Right ventricle myocardium superior (tissue), 1 donor: ENCODE data around the gene TBC1D30. TPM values are rescaled to one million over a fixed set of nuclear protein-coding genes. Genes with fewer than 3 reads are reported as not detected.
A peak's percentile ranks its signal among the peaks of the same experiment; 100 is the strongest.
"Not testable (repeated sequence)": the region's sequence is repeated elsewhere in the genome, so short reads cannot be mapped to it uniquely, and the experiment has no call there.

Experiments
- ATAC-seq: fragments of 200-7000 bp; cut with Tn5 transposase; one replicate; pipeline ENCODE4 v1.9.1; 2020; ENCODE audit warnings: mild to moderate bottlenecking; ENCODE audit not compliant: poor library complexity
- DNase-seq: peaks from one replicate; pipeline ENCODE4 v3.0.0-alpha.2; 2020
- intact Hi-C: fragments of 100-400 bp; cut with DNase I; formaldehyde crosslinking; loops from one replicate; pipeline ENCODE4 v1.11.2; 2022
- total RNA-seq: library from RNA; stranded (reverse); fragmentation: NEBNext Ultra II Directional; extraction: Animal tissue kit (Norgen Biotek cat#: 25700); gene quantifications from one replicate; pipeline ENCODE4 v1.2.1, GENCODE V29; 2021
- donor health status: DM: no; HTN: yes; CAD: no; lungs with severe emphysema.

The TBC1D30 gene
- total RNA-seq, 1 donor from 2014 or later: 0.83 TPM

DNA sequence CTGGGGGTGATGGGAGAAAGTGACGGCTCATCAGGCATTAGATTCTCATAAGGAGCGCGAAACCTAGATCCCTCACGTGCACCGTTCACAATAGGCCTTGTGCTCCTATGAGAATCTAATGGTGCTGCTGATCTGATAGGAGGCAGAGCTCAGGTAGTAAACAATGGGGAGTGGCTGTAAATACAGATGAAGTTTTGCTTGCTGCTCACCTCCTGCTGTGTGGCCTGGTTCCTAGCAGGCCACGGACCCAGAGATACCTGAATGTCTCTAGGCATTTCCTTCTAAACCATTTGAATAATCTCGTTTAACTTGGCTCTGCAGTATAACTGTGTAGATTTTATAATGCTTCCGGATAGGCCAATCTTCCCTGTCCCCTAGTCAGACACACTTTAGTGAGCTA, 13.0 kb downstream of the TBC1D30 start:
- DNase-seq (no peak), ATAC-seq (no peak)
- intact Hi-C loops: no loop called here

GRCh38 chr12:64840119-64840518, 15.7 kb downstream of the TBC1D30 start:
- ATAC-seq (no peak), DNase-seq (no peak)
- intact Hi-C loops: no loop called here

GRCh38 chr12:64840949-64841717, 16.7 kb downstream of the TBC1D30 start:
- ATAC-seq: no peak
- DNase-seq: no peak
- intact Hi-C loops: no loop called here

GRCh38 chr12:64848409-64848808, 24.0 kb downstream of the TBC1D30 start:
- ATAC-seq, intact Hi-C loops, DNase-seq: not testable (repeated sequence)

DNA sequence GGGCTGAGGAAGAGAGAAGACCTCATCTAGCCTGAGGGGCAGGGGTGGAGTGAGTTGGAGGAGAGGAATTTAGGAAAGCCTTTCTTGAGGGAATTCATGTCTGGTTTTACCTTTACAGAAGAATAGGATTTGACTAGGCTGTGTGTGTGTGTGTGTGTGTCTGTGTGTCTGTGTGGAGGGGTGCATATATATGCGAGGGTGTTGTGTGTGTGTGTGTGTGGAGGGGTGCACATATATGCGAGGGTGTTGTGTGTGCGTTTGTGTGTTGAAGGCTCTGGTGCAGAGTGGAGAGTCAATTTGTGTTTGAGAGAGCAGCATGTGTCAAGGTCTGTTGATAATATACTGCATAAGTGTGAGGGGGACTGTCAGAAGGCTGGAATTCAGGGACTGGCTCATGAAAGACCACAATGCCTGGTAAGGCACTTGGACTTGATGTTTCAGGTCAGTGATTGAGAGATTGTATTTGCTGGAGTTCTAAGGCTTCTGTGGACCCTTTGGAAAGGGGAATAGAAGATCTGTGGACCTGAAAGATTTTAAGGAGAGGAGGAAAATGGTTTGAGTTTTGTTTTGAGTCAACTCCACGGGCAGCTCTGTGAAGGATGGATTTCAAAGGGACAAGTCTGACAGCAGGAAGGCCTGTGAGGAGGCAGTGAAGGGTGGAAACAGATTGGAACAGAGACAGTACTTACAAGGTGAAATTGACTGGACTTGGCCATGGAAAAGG, 34.6 kb downstream of the TBC1D30 start:
- DNase-seq: no peak
- no peak for ATAC-seq
- intact Hi-C loops: no loop called here

DNA sequence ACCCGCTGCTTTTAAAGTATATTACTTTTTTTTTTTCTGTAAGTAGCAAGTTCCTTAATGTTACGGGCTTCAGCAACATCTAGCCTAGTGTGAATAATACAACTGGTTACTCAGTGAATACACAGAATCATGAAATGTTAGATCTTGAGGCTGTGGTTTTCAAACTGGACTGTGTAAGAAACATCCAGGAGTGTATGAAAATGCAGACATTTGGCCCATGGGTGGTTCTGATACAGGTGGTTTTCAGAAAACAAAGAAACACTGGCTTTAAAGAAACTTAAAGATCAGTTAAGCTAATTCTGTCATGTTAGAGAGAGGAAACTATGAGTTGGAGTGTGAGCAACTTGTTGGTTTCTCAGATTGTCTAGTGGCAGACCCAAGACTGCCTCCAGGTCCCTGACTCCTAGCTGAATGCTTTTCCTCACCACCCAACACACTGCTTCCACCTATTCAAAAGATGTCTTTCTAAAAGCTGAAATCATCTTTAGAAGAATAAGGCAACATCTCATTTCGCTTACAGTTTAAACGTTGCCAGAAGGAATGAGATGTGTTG, 36.1 kb downstream of the TBC1D30 start:
- intact Hi-C loops: no loop called here
- ATAC-seq (no peak), DNase-seq (no peak)

- no peak for ATAC-seq
- DNase-seq: no peak
- intact Hi-C loops: no loop called here
Measured at GRCh38 chr12:64864319-64864718, 39.9 kb downstream of the TBC1D30 start.

- intact Hi-C loops: no loop called here
- DNase-seq: no peak
Measured at GRCh38 chr12:64875186-64875585, 50.7 kb downstream of the TBC1D30 start.

GRCh38 chr12:64876388-64877071, 52.1 kb downstream of the TBC1D30 start:
- intact Hi-C loops: no loop called here
- no peak for ATAC-seq
- no peak for DNase-seq

More at GRCh38 chr12:64875186-64875585, 50.7 kb downstream of the TBC1D30 start:
- no peak for ATAC-seq

DNA sequence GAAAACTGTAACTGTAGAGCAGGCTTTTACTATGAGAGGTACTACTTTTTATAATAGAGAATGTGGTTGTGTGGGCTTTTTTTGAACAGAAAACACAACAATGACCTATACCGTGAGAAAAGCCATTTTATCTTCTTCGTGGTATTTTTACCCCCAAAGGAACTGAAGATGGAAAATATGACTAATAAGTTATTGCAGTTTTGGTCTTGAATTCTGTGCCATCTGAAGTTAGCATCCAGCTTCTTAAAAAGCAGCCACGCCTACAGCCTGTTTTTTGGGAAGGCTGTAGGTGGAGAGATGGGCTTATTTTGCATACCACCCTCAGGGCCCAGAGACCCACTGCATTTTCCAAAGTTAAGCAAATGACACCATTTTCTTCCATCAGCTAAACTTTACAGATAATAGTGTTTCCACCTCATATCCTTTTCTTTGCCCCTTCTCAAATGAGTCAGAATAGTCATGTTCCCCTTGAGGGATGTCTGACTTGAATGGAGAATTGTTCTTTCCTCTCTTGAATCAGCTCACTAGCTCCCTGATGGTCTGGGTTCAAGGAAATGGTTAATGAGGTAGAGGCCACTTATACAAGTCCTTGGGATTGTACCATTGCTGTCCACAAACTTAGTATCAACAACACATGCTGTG, 53.0 kb downstream of the TBC1D30 start:
- intact Hi-C loops: no loop called here
- ATAC-seq (no peak), DNase-seq (no peak)

DNA sequence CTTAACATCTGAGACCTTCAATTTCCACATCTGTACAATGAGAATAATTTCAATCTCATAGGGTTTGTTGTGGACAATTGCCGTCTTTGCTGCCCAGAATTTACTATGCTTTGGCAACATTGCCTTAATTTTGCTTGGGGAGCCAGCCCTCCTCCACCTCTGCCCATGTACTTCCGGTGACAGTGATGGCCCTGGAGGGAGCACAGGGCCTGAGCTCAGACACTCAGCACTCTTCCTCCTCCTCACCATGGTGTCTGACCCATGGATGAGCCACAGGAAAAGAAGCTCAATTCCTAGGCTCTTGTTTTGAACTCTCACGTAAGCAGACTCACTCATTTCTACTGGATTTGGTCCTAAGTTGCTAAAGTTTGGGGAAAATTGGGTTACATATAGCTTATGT, 58.2 kb downstream of the TBC1D30 start:
- ATAC-seq: no peak
- no peak for DNase-seq
- intact Hi-C loops: no loop called here

- no peak for DNase-seq
- no peak for ATAC-seq
- intact Hi-C loops: no loop called here
Measured at GRCh38 chr12:64883264-64884163, 59.1 kb downstream of the TBC1D30 start.

- intact Hi-C loops: no loop called here
- ATAC-seq: no peak
- DNase-seq: no peak
Measured at GRCh38 chr12:64884164-64884542, 59.7 kb downstream of the TBC1D30 start.

GRCh38 chr12:64884728-64885127, 60.3 kb downstream of the TBC1D30 start:
- ATAC-seq (no peak), DNase-seq (no peak)
- intact Hi-C loops: no loop called here

DNA sequence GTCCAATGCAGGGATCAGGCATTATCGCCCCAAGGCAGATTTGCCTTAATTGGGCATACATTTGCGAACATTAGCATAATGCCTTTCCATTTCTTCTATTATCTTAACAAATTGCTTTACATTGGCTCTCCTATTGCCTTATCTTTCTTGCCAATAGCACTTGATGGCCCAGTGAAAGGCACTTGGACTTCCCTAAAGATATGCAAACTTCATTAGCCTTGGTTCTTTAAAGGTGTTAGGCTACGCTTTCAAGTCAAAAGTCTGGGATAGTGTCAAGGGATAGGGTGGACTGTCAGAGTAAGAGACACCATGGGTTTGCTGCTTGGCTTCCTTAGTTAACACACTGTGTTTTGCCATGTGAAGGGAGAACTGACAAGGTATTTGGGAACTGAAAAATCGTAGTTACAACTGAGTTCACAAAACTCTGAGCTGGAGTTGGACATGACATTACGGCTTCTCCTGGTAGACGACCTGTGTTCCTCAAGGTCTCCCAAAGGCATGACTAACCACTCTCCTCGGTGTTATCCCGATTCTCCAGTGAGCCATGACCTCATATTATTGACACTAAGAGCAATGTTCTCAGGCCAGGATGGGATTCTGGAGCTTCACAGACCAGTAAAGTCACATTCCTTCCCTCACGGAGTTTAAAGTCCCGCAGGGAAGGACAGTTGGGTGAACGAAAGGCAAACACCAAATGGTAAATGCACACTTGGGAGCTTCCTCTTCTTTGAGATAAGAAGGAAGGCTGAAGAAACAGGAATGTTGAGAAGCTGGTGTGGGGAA, 65.2 kb downstream of the TBC1D30 start:
- no peak for ATAC-seq
- no peak for DNase-seq
- intact Hi-C loops: loop anchor here (5.0 to 10.0 kb wide), 3 partner anchors 235 to 1198 kb away; partner anchors contain the start of gene WIF1

- no peak for DNase-seq
- intact Hi-C loops: loop anchor here (5.0 to 10.0 kb wide), 3 partner anchors 234 to 1196 kb away; partner anchors contain the start of gene WIF1
- peak; percentile 83 for ATAC-seq
Measured at GRCh38 chr12:64890873-64891468, 66.5 kb downstream of the TBC1D30 start.

DNA sequence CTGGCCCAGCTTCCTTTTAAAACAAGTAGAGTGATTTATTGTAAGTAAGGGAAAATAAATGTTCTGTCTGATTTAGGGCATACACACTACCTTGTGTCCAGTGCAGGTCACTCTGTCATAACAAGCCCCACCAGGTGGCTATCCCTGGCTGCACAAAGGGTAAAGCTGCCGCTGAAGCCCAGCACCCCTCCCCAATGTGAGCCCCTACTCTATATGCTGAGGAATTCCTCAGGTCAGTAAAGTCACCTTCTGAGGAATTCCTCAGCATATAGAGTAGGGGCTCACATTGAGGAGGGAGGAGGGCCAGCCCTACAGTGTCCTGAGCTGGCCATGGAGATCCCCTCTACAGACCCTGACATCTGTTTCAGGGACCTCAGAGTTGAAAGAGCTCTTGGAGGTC, 67.2 kb downstream of the TBC1D30 start:
- DNase-seq: no peak
- intact Hi-C loops: loop anchor here (5.0 to 10.0 kb wide), 3 partner anchors 233 to 1196 kb away; partner anchors contain the start of gene WIF1
- ATAC-seq: no peak
